Gastroesophageal sphincter (tissue), 3 donors: ENCODE data around the gene PRRG2.

Experiments used
- CTCF ChIP-seq, 4 experiments: fragments of 200-600 bp in 2 of 4; fragments of 450-650 bp in 2 of 4; sonication (generic) in 1 of 4; IDR thresholded peaks; one replicate each; pipeline ENCODE4 v1.5.1; 2017 to 2019; ENCODE audit warnings: antibody characterized with exemption in 4 of 4, mild to moderate bottlenecking in 2 of 4, moderate library complexity in 2 of 4
- POLR2A ChIP-seq, 2 donors: fragments of 450-650 bp; IDR thresholded peaks; one replicate each; pipeline ENCODE4 v1.6.1; 2017; ENCODE audit warnings: antibody characterized with exemption in 2 of 2, mild to moderate bottlenecking in 2 of 2, moderate library complexity in 1 of 2

- TF ChIP-seq POLR2A (IDR thresholded peaks at IDR 0.05) (no peak), CTCF (IDR thresholded peaks at IDR 0.05) (no peak)
Measured at GRCh38 chr19:49631610-49632192, 50.6 kb downstream of the PRRG2 start.
